ENCODE measurements around the gene ADGRL1.
"Not testable (repeated sequence)": the region's sequence is repeated elsewhere in the genome, so short reads cannot be mapped to it uniquely, and the experiment has no call there.

- peak in 5 of 7 experiments; percentile 53 to 63 (median 56) for TF ChIP-seq CTCF (IDR thresholded peaks at IDR 0.05)
- not testable (repeated sequence) for TF ChIP-seq POLR2A (IDR thresholded peaks at IDR 0.05)
Measured at GRCh38 chr19:14196105-14196504, 9.9 kb downstream of the ADGRL1 start.

Measured in stomach (tissue), 4 donors.